Measurements from ENCODE around the gene TP53RK. TPM values are rescaled to one million over a fixed set of nuclear protein-coding genes. Genes with fewer than 3 reads are reported as not detected.

The TP53RK gene
- total and polyA plus RNA-seq, 4 donors: 4.7 to 12.8 (median 6.8) TPM

GRCh38 chr20:46652699-46653098 is 36.5 kb downstream of the TP53RK start (continued):
- no peak for TF ChIP-seq REST (IDR thresholded peaks at IDR 0.05)
- no peak for TF ChIP-seq YY1 (IDR thresholded peaks at IDR 0.05)
- TF ChIP-seq SP1 (IDR thresholded peaks at IDR 0.05): no peak

GRCh38 chr20:46651091-46651962 is 37.9 kb downstream of the TP53RK start, which contains the start of gene SLC13A3:
SLC13A3 (minus strand) TSS chr20:46651459; CDS start chr20:46651421, 38 bp downstream.
- WGBS: 21% methylated on average over 55 of the region's 55 CpGs
- Histone ChIP-seq H3K4me3 (ENCODE audit: low read depth in 1 of 3, low read length in 3 of 3) (peak within 1 kb of the TSS; percentile 1 to 55 (median 51)), H3K9me3 (ENCODE audit: control insufficient read depth in 4 of 4, low read length in 3 of 4) (no peaks in the 10 kb centered on the region), H3K4me1 (ENCODE audit: control insufficient read depth in 4 of 4, insufficient read depth in 4 of 4, low read length in 3 of 4) (peaks cover 0 to 7% (median 0%) of the 10 kb centered on the region in 4 donors), H3K36me3 (ENCODE audit: control insufficient read depth in 4 of 4, insufficient read depth in 3 of 4, low read depth in 1 of 4, low read length in 3 of 4) (no peaks in the 10 kb centered on the region), H3K9ac (ENCODE audit: low read depth in 1 of 2, low read length in 2 of 2) (no peak within 1 kb of the TSS), H3K27me3 (ENCODE audit: control insufficient read depth in 4 of 4, insufficient read depth in 4 of 4, low read length in 3 of 4) (no peaks in the 10 kb centered on the region), H3K27ac (ENCODE audit: low read depth in 1 of 2, low read length in 2 of 2) (no peak within 1 kb of the TSS)
- peak; percentile 32 for DNase-seq (ENCODE audit: low spot score)
- TF ChIP-seq TAF1 (conservative IDR thresholded peaks at IDR 0.05) (no peak), RAD21 (IDR thresholded peaks at IDR 0.05) (peak in 1 of 2 donors; percentile 31)

GRCh38 chr20:46650575-46651090 is 38.6 kb downstream of the TP53RK start:
- Histone ChIP-seq H3K9ac (ENCODE audit: low read depth in 1 of 2, low read length in 2 of 2) (no peak overlapping the region), H3K9me3 (ENCODE audit: control insufficient read depth in 4 of 4, low read length in 3 of 4) (no peaks in the 10 kb centered on the region), H3K27me3 (ENCODE audit: control insufficient read depth in 4 of 4, insufficient read depth in 4 of 4, low read length in 3 of 4) (no peaks in the 10 kb centered on the region), H3K4me3 (ENCODE audit: low read depth in 1 of 3, low read length in 3 of 3) (peak overlapping the region; percentile 1 to 55 (median 51)), H3K27ac (ENCODE audit: low read depth in 1 of 2, low read length in 2 of 2) (no peak overlapping the region), H3K4me1 (ENCODE audit: control insufficient read depth in 4 of 4, insufficient read depth in 4 of 4, low read length in 3 of 4) (peaks cover 0 to 7% (median 0%) of the 10 kb centered on the region in 4 donors), H3K36me3 (ENCODE audit: control insufficient read depth in 4 of 4, insufficient read depth in 3 of 4, low read depth in 1 of 4, low read length in 3 of 4) (no peaks in the 10 kb centered on the region)
- no peak for DNase-seq (ENCODE audit: low spot score)
- TF ChIP-seq SP1 (IDR thresholded peaks at IDR 0.05): no peak
- TF ChIP-seq NR2F2 (IDR thresholded peaks at IDR 0.05): no peak
- TF ChIP-seq EGR1 (IDR thresholded peaks at IDR 0.05; ENCODE audit: low read depth in 2 of 2): no peak
- no peak for TF ChIP-seq ATF3 (IDR thresholded peaks at IDR 0.05)
- TF ChIP-seq TAF1 (conservative IDR thresholded peaks at IDR 0.05): no peak
- TF ChIP-seq YY1 (IDR thresholded peaks at IDR 0.05): no peak
- TF ChIP-seq FOXA1 (IDR thresholded peaks at IDR 0.05): no peak
- TF ChIP-seq ZBTB33 (IDR thresholded peaks at IDR 0.05): no peak
- TF ChIP-seq HNF4A (conservative IDR thresholded peaks at IDR 0.05): no peak
- TF ChIP-seq REST (IDR thresholded peaks at IDR 0.05): no peak
- no peak for TF ChIP-seq GABPA (IDR thresholded peaks at IDR 0.05 in 1 of 2, conservative IDR thresholded peaks at IDR 0.05 in 1 of 2)
- TF ChIP-seq MAX (IDR thresholded peaks at IDR 0.05): no peak
- no peak for TF ChIP-seq RXRA (IDR thresholded peaks at IDR 0.05)
- no peak for TF ChIP-seq JUND (IDR thresholded peaks at IDR 0.05)
- no peak for TF ChIP-seq CTCF (IDR thresholded peaks at IDR 0.05; ENCODE audit: low read depth, low read length, missing input control)
- TF ChIP-seq RAD21 (IDR thresholded peaks at IDR 0.05): no peak
- 82% methylated on average over 10 of the region's 10 CpGs for WGBS
